SK-N-SH (cell line): ENCODE data around the gene APBB2.

ENCODE experiments used
- FOXM1 ChIP-seq: IDR thresholded peaks from 2 replicates; pipeline ENCODE4 v1.4.0; 2012; ENCODE audit warnings: low read depth, mild to moderate bottlenecking
- GABPA ChIP-seq: IDR thresholded peaks from 2 replicates; pipeline ENCODE4 v1.4.0; 2012; ENCODE audit warnings: low read depth, mild to moderate bottlenecking
- MXI1 ChIP-seq: IDR thresholded peaks from 2 replicates; pipeline ENCODE4 v1.6.1; 2012; ENCODE audit warnings: mild to moderate bottlenecking, low read depth, low read length, improper control_type of control experiment
- NFIC ChIP-seq: IDR thresholded peaks from 2 replicates; pipeline ENCODE4 v1.4.0; 2012; ENCODE audit warnings: borderline replicate concordance
- RAD21 ChIP-seq: IDR thresholded peaks from 2 replicates; pipeline ENCODE4 v1.6.1; 2012; ENCODE audit warnings: mild to moderate bottlenecking, low read length
- SMC3 ChIP-seq: IDR thresholded peaks from 2 replicates; pipeline ENCODE4 v1.6.1; 2012; ENCODE audit warnings: low read depth, low read length, improper control_type of control experiment
- TF ChIP-seq, protein P1 (sequence below): fragments of 200-600 bp; sonication (generic); IDR thresholded peaks from 2 replicates; pipeline ENCODE4 v1.6.1; 2017; ENCODE audit warnings: antibody characterized with exemption, mild to moderate bottlenecking, moderate library complexity
- TF ChIP-seq, protein P2 (sequence below): IDR thresholded peaks from 2 replicates; pipeline ENCODE4 v1.6.1; 2012; ENCODE audit warnings: mild to moderate bottlenecking, low read depth, low read length, moderate library complexity
- TF ChIP-seq, protein P3 (sequence below): IDR thresholded peaks from 2 replicates; pipeline ENCODE4 v1.4.0; 2012; ENCODE audit warnings: low read depth, borderline replicate concordance

DNA sequence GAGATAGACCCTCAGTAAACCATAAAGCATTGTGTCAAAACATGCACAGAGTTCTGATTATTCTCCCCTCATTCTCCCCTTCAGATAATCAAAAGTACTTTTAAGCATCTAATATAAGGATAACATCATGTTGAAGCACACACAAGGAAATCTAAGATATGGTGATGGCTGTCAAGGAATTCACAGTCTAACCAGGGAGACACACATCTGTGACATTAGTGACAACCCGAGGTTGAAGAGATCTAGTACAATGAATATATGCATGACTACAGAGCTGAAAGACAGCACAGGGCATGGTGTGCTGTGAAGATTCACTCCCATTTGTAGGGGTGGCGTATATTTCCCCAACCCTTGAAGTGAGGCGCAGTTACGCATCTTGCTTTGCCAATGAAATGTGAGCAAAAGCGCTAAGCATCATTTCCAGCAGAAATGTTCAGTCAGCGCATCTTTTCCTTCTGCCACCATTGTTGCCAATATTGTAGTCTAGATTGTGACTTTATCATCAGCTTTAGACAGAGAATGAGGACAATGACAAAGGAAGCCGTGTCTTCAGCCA, 342.6 kb downstream of the APBB2 start:
- TF ChIP-seq, protein P1, sequence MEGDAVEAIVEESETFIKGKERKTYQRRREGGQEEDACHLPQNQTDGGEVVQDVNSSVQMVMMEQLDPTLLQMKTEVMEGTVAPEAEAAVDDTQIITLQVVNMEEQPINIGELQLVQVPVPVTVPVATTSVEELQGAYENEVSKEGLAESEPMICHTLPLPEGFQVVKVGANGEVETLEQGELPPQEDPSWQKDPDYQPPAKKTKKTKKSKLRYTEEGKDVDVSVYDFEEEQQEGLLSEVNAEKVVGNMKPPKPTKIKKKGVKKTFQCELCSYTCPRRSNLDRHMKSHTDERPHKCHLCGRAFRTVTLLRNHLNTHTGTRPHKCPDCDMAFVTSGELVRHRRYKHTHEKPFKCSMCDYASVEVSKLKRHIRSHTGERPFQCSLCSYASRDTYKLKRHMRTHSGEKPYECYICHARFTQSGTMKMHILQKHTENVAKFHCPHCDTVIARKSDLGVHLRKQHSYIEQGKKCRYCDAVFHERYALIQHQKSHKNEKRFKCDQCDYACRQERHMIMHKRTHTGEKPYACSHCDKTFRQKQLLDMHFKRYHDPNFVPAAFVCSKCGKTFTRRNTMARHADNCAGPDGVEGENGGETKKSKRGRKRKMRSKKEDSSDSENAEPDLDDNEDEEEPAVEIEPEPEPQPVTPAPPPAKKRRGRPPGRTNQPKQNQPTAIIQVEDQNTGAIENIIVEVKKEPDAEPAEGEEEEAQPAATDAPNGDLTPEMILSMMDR, result no peak
- TF ChIP-seq FOXM1, result no peak
- no peak for TF ChIP-seq RAD21
- no peak for TF ChIP-seq NFIC
- TF ChIP-seq SMC3, result no peak
- TF ChIP-seq, protein P2, sequence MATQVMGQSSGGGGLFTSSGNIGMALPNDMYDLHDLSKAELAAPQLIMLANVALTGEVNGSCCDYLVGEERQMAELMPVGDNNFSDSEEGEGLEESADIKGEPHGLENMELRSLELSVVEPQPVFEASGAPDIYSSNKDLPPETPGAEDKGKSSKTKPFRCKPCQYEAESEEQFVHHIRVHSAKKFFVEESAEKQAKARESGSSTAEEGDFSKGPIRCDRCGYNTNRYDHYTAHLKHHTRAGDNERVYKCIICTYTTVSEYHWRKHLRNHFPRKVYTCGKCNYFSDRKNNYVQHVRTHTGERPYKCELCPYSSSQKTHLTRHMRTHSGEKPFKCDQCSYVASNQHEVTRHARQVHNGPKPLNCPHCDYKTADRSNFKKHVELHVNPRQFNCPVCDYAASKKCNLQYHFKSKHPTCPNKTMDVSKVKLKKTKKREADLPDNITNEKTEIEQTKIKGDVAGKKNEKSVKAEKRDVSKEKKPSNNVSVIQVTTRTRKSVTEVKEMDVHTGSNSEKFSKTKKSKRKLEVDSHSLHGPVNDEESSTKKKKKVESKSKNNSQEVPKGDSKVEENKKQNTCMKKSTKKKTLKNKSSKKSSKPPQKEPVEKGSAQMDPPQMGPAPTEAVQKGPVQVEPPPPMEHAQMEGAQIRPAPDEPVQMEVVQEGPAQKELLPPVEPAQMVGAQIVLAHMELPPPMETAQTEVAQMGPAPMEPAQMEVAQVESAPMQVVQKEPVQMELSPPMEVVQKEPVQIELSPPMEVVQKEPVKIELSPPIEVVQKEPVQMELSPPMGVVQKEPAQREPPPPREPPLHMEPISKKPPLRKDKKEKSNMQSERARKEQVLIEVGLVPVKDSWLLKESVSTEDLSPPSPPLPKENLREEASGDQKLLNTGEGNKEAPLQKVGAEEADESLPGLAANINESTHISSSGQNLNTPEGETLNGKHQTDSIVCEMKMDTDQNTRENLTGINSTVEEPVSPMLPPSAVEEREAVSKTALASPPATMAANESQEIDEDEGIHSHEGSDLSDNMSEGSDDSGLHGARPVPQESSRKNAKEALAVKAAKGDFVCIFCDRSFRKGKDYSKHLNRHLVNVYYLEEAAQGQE, result no peak
- TF ChIP-seq MXI1, result no peak
- no peak for TF ChIP-seq GABPA
- TF ChIP-seq, protein P3, sequence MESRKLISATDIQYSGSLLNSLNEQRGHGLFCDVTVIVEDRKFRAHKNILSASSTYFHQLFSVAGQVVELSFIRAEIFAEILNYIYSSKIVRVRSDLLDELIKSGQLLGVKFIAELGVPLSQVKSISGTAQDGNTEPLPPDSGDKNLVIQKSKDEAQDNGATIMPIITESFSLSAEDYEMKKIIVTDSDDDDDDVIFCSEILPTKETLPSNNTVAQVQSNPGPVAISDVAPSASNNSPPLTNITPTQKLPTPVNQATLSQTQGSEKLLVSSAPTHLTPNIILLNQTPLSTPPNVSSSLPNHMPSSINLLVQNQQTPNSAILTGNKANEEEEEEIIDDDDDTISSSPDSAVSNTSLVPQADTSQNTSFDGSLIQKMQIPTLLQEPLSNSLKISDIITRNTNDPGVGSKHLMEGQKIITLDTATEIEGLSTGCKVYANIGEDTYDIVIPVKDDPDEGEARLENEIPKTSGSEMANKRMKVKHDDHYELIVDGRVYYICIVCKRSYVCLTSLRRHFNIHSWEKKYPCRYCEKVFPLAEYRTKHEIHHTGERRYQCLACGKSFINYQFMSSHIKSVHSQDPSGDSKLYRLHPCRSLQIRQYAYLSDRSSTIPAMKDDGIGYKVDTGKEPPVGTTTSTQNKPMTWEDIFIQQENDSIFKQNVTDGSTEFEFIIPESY, result no peak
